Adipose tissue (tissue), 3 donors: Measurements from ENCODE around the gene MAB21L3. TPM values are rescaled to one million over a fixed set of nuclear protein-coding genes. Genes with fewer than 3 reads are reported as not detected.

Source experiments
- H3K27ac ChIP-seq: one replicate; pipeline ENCODE4 v1.5.1; 2013; ENCODE audit warnings: low read depth, low read length
- WGBS, 3 donors: extraction: QIAGEN DNeasy Blood & Tissue Kit; methylation state at CpG; one replicate each; pipeline ENCODE4 v1.1.7; 2013; 5-methylcytosine and 5-hydroxymethylcytosine counted together
- polyA plus RNA-seq, 3 donors: library from polyadenylated mRNA; stranded (reverse); fragments of 200-250 nt; gene quantifications; one replicate each; pipeline ENCODE4 v1.2.3, GENCODE V29; 2013
- donor health status: healthy with polysubstance abuse.
- donor health status: Bipolar disorder and iron deficiency.
- donor health status: healthy.

The MAB21L3 gene
- polyA plus RNA-seq, 3 donors = 0.02 to 0.56 (median 0.28) TPM

GRCh38 chr1:116176306-116176789, 65.1 kb downstream of the MAB21L3 start:
- WGBS, 3 donors = 81 to 90% (median 88%) methylated on average over 4 of the region's 4 CpGs
- H3K27ac ChIP-seq = no peak overlapping the region

GRCh38 chr1:116177861-116178260, 66.7 kb downstream of the MAB21L3 start:
- H3K27ac ChIP-seq = no peak overlapping the region
- 88 to 96% (median 93%) methylated on average over 3 of the region's 3 CpGs for WGBS, 3 donors

- no peak overlapping the region for H3K27ac ChIP-seq
- WGBS, 3 donors = 27 to 79% (median 70%) methylated on average over 1 of the region's 1 CpG
Observed at GRCh38 chr1:116178837-116179236, 67.6 kb downstream of the MAB21L3 start.

GRCh38 chr1:116179419-116179818, 68.2 kb downstream of the MAB21L3 start:
- WGBS, 3 donors = 21 to 56% (median 56%) methylated on average over 2 of the region's 2 CpGs
- no peak overlapping the region for H3K27ac ChIP-seq

- 61 to 84% (median 82%) methylated on average over 3 of the region's 3 CpGs for WGBS, 3 donors
Observed at GRCh38 chr1:116179964-116180363, 68.8 kb downstream of the MAB21L3 start.

GRCh38 chr1:116182019-116182714, 71.0 kb downstream of the MAB21L3 start:
- no peak overlapping the region for H3K27ac ChIP-seq
- WGBS, 3 donors = 77 to 95% (median 81%) methylated on average over 3 of the region's 3 CpGs

More at GRCh38 chr1:116179964-116180363, 68.8 kb downstream of the MAB21L3 start:
- H3K27ac ChIP-seq = no peak overlapping the region

Other genes starting within 250 kb of the MAB21L3 start
- gene SLC22A15, start 134.9 kb upstream of the MAB21L3 start, polyA plus RNA-seq = 1 to 10 TPM in 2 of 3 donors, under 1 TPM in 1; 0.86 to 2.2 (median 1.6) TPM